Small intestine (tissue), 7 donors: ENCODE data around the gene OR2C1. TPM values are rescaled to one million over a fixed set of nuclear protein-coding genes. Genes with fewer than 3 reads are reported as not detected.
A peak's percentile ranks its signal among the peaks of the same experiment; 100 is the strongest.

Source experiments
- DNase-seq, 2 donors: peaks; one replicate each; pipeline versions ENCODE4 v3.0.0 to v3.0.0-alpha.2; 2013
- FAIRE-seq: peaks from 2 replicates; lab custom pipeline; 2012; peaks lifted over from hg19 to GRCh38; lab: Jason Lieb, UNC
- H3K27ac ChIP-seq, 3 donors: one replicate each; pipeline ENCODE4 v1.5.1; 2013; ENCODE audit warnings: low read length in 2 of 3, mild to moderate bottlenecking in 2 of 3, control low read depth in 1 of 3, inconsistent platforms in 1 of 3, low read depth in 1 of 3, moderate library complexity in 1 of 3
- H3K27me3 ChIP-seq, 3 donors: one replicate each; pipeline ENCODE4 v1.6.1; 2013; ENCODE audit warnings: low read length in 3 of 3, inconsistent platforms in 1 of 3; ENCODE audit not compliant: control insufficient read depth in 3 of 3, insufficient read depth in 3 of 3
- H3K36me3 ChIP-seq, 3 donors: one replicate each; pipeline ENCODE4 v1.6.1; 2013; ENCODE audit warnings: low read length in 3 of 3, inconsistent platforms in 1 of 3, low read depth in 1 of 3, mild to moderate bottlenecking in 1 of 3, moderate library complexity in 1 of 3; ENCODE audit not compliant: control insufficient read depth in 3 of 3, insufficient read depth in 2 of 3
- H3K4me1 ChIP-seq, 3 donors: one replicate each; pipeline ENCODE4 v1.6.1; 2013; ENCODE audit warnings: low read length in 2 of 3, inconsistent platforms in 1 of 3, low read depth in 1 of 3, mild to moderate bottlenecking in 1 of 3, moderate library complexity in 1 of 3; ENCODE audit not compliant: control insufficient read depth in 3 of 3, insufficient read depth in 2 of 3
- H3K4me3 ChIP-seq, 3 donors: one replicate each; pipeline ENCODE4 v1.5.1; 2013; ENCODE audit warnings: low read length in 3 of 3, control low read depth in 1 of 3, inconsistent platforms in 1 of 3, low read depth in 1 of 3, mild to moderate bottlenecking in 1 of 3, moderate library complexity in 1 of 3
- H3K9me3 ChIP-seq, 2 donors: one replicate each; pipeline ENCODE4 v1.6.1; 2013; ENCODE audit warnings: low read depth in 1 of 2, low read length in 1 of 2; ENCODE audit not compliant: control insufficient read depth in 2 of 2, insufficient read depth in 1 of 2
- WGBS, 3 donors: extraction: QIAGEN DNeasy Blood & Tissue Kit; methylation state at CpG; one replicate each; pipeline ENCODE4 v1.1.7; 2013; 5-methylcytosine and 5-hydroxymethylcytosine counted together
- polyA plus RNA-seq, 4 donors: library from polyadenylated mRNA; stranded (reverse) in 3 of 4; unstranded in 1 of 4; fragments of 200-250 nt in 3 of 4; fragments of 120-200 nt in 1 of 4; gene quantifications; one replicate each; pipeline versions ENCODE4 v1.2.1 to v1.2.3, GENCODE V29; 2013
- donor health status: healthy with polysubstance abuse.
- donor health status: control.
- donor health status: control.
- donor health status: Bipolar disorder and iron deficiency.
- donor health status: healthy.

Gene OR2C1
- polyA plus RNA-seq, 4 donors, result 0.04 to 0.13 TPM; not detected in 2

DNA sequence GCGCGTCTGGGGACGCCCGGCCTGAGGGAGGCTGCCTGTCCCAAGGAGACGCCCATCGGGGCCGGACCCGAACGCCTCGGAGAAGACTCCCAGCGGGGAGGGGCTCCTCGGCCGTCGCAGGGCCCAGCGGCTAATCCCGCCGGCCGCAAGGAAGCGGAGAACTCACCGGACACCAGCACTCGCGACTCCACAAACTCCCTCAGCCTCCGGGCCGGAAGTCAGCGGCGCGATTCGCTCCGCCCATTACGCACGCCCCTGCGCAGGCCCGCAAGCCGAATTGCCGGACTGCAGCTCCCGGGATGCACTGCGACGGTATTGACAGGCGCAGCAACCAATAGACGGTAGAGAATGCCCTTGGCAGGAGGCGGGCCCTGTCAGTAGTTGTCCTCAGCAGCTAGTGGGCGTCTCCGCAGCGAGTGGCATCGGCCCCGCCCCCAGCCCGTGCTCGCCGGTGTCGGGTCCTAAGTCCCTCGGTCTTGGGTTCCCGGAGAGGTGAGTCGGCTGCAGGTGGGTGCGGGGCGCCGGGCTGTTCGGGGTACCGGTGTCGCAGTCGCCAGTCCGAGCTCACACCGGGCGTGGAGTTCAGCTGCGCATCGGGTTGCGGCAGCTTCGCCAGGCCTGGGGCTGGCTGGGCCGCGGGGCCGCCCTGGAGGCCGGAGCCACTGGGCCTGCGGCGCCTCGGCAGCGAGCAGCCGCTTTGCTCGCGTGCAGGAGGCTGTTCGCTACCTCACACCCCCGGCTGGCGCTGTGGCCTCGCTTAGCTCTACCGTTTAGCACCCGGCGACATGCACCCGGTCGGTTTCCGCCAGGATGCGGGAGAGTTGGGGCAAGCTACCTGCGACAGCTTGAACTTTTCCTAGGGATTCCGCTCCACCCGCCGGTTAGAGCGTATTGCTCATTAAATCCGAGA, 45.3 kb downstream of the OR2C1 start, which contains the start of the genes ZNF174 and ZSCAN32:
TSS of gene ZNF174 (plus strand) at position 437 of the 910 bp plus-strand sequence. CDS start 790 bp downstream, outside the sequence.
TSS of gene ZSCAN32 (minus strand) at position 226 of the 910 bp plus-strand sequence. CDS start 3,447 bp downstream, outside the sequence.
- DNase-seq (peak; percentile 99), FAIRE-seq (no peak)
- H3K27me3 ChIP-seq, result no peaks in the 10 kb centered on the region
- H3K9me3 ChIP-seq, result peaks cover 0 to 66% of the 10 kb centered on the region in 2 donors
- 0 to 1% (median 0%) methylated on average over 82 to 95 of the region's 95 CpGs for WGBS, 3 donors
- H3K27ac ChIP-seq, result peak within 1 kb of the TSS; percentile 81 to 91 (median 83)
- peak within 1 kb of the TSS; percentile 75 to 93 (median 88) for H3K4me3 ChIP-seq
- H3K36me3 ChIP-seq, result peaks cover 7 to 34% (median 15%) of the 10 kb centered on the region in 3 donors
- H3K4me1 ChIP-seq, result peaks cover 0 to 7% (median 0%) of the 10 kb centered on the region in 3 donors

DNA sequence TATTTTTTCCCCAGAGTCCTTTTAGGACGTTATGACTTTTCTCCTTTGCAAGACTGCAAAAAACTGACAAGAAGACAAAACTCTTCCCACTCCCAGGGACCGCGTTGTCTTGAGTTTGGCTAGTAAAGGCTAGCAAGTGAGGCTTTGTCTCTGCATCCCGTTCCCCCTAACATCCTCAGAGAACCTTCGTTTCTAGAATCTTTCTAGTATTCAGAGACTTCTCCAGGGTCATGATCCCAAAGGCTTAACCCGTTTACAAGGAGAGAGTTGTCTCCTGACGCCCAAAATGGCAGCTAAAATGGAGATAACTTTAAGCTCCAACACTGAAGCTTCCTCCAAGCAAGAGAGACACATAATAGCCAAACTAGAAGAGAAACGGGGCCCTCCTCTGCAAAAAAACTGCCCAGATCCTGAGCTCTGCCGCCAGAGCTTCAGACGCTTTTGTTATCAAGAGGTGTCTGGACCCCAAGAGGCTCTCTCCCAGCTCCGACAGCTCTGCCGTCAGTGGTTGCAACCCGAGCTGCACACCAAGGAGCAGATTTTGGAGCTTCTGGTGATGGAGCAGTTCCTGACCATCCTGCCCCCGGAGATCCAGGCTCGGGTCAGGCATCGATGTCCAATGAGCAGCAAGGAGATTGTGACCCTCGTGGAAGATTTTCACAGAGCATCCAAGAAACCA, 46.2 kb downstream of the OR2C1 start:
- peak overlapping the region; percentile 69 to 93 (median 75) for H3K4me3 ChIP-seq
- no peaks in the 10 kb centered on the region for H3K27me3 ChIP-seq
- H3K9me3 ChIP-seq, result peaks cover 0 to 58% of the 10 kb centered on the region in 2 donors
- H3K27ac ChIP-seq, result peak overlapping the region; percentile 78 to 91 (median 83)
- H3K4me1 ChIP-seq, result peaks cover 0 to 7% (median 0%) of the 10 kb centered on the region in 3 donors
- H3K36me3 ChIP-seq, result peaks cover 8 to 30% (median 11%) of the 10 kb centered on the region in 3 donors
- no peak for FAIRE-seq
- DNase-seq, result no peak
- 36 to 48% (median 46%) methylated on average over 17 of the region's 17 CpGs for WGBS, 3 donors

Other genes starting within 250 kb of the OR2C1 start
- 10 to 100 TPM; 12.7 to 17.7 (median 16.2) TPM for gene ZNF205, start 243.3 kb upstream of the OR2C1 start, polyA plus RNA-seq
- 10 to 100 TPM; 10.8 to 12.8 (median 11.8) TPM for gene ZNF213, start 220.9 kb upstream of the OR2C1 start, polyA plus RNA-seq
- not detected for gene OR1F1, start 167.7 kb upstream of the OR2C1 start, polyA plus RNA-seq
- 10 to 100 TPM in 1 of 4 donors, 1 to 10 TPM in 3; 3.8 to 10.1 (median 4.8) TPM for gene ZNF200, start 120.7 kb upstream of the OR2C1 start, polyA plus RNA-seq
- under 1 TPM in 2 of 4 donors, not detected in 2; 0.49 to 0.58 TPM for gene MEFV, start 99.3 kb upstream of the OR2C1 start, polyA plus RNA-seq
- gene ZNF263, start 72.4 kb upstream of the OR2C1 start, polyA plus RNA-seq, result 10 to 100 TPM; 11.0 to 45.3 (median 14.2) TPM
- 10 to 100 TPM in 1 of 4 donors, 1 to 10 TPM in 2, under 1 TPM in 1; 0.89 to 10.2 (median 1.9) TPM for gene TIGD7, start 50.5 kb upstream of the OR2C1 start, polyA plus RNA-seq
- gene ZNF75A, start 50.4 kb upstream of the OR2C1 start, polyA plus RNA-seq, result 10 to 100 TPM; 12.2 to 41.7 (median 17.0) TPM
- 10 to 100 TPM in 3 of 4 donors, 1 to 10 TPM in 1; 7.2 to 15.2 (median 11.9) TPM for gene ZSCAN32, start 45.1 kb downstream of the OR2C1 start, polyA plus RNA-seq
- gene ZNF174, start 45.3 kb downstream of the OR2C1 start, polyA plus RNA-seq, result 10 to 100 TPM in 1 of 4 donors, 1 to 10 TPM in 3; 3.0 to 11.5 (median 4.7) TPM
- 1 to 10 TPM in 1 of 4 donors, under 1 TPM in 3; 0.45 to 3.8 (median 0.88) TPM for gene ZNF597, start 87.6 kb downstream of the OR2C1 start, polyA plus RNA-seq
- gene NAA60, start 87.8 kb downstream of the OR2C1 start, polyA plus RNA-seq, result 100 to 1,000 TPM in 1 of 4 donors, 10 to 100 TPM in 3; 51.2 to 102 (median 70.4) TPM
- under 1 TPM in 1 of 4 donors, not detected in 3; 0.09 TPM for gene C16orf90, start 139.6 kb downstream of the OR2C1 start, polyA plus RNA-seq
- 10 to 100 TPM in 2 of 4 donors, 1 to 10 TPM in 2; 3.6 to 21.9 (median 7.6) TPM for gene CLUAP1, start 145.1 kb downstream of the OR2C1 start, polyA plus RNA-seq
- 1 to 10 TPM in 2 of 4 donors, under 1 TPM in 2; 0.67 to 1.9 (median 0.95) TPM for gene NLRC3, start 221.5 kb downstream of the OR2C1 start, polyA plus RNA-seq